Measurements from ENCODE around the gene OPN1SW. TPM values are rescaled to one million over a fixed set of nuclear protein-coding genes. Genes with fewer than 3 reads are reported as not detected.

OPN1SW gene
- total and polyA plus RNA-seq, 9 of the 15 experiments (the other 6 are each of a cell fraction or from before 2014, with no cell fraction given), result 0.84 to 1.0 TPM; not detected in 7

- no peak for TF ChIP-seq ZMIZ1 (IDR thresholded peaks at IDR 0.05; ENCODE audit: low read depth in 2 of 2, low read length in 2 of 2)
- peak in 1 of 2 experiments; percentile 42 for TF ChIP-seq AFF1 (IDR thresholded peaks at IDR 0.05; ENCODE audit: low read depth in 1 of 2, partially characterized antibody in 2 of 2)
- TF ChIP-seq HDGF (IDR thresholded peaks at IDR 0.05), result peak; percentile 92
- TF ChIP-seq SMAD4 (CRISPR knock-in tag; conservative IDR thresholded peaks at IDR 0.05), result 0 out of 2 replicates have a peak, but pooled peaks have one; percentile 34
- no peak for TF ChIP-seq ZNF217 (CRISPR knock-in tag; IDR thresholded peaks at IDR 0.05)
- TF ChIP-seq USF1 (CRISPR knock-in tag; IDR thresholded peaks at IDR 0.05), result peak; percentile 62
- TF ChIP-seq GTF3C2 (IDR thresholded peaks at IDR 0.05; ENCODE audit: borderline replicate concordance, extremely low read depth, insufficient read length), result no peak
- no peak for TF ChIP-seq EHMT2 (IDR thresholded peaks at IDR 0.05)
- no peak for TF ChIP-seq CCAR2 (IDR thresholded peaks at IDR 0.05; ENCODE audit: low read depth, low read length)
- no peak for TF ChIP-seq PTBP1 (IDR thresholded peaks at IDR 0.05; ENCODE audit: low read depth, low read length)
- TF ChIP-seq RAD51 (IDR thresholded peaks at IDR 0.05; ENCODE audit: borderline replicate concordance, low read depth), result peak; percentile 79
Measured at GRCh38 chr7:128734890-128735289, 40.7 kb downstream of the OPN1SW start (continued).

Data from K562 (cell line).